HG03558 (cell line): ENCODE results near the gene RGPD4.
"Not testable (repeated sequence)": the region's sequence is repeated elsewhere in the genome, so short reads cannot be mapped to it uniquely, and the experiment has no call there.

ENCODE experiments used
- ATAC-seq: cut with Tn5 transposase; IDR thresholded peaks from one replicate; pipeline ENCODE4 v1.9.1; 2021; ENCODE audit warnings: moderate number of reproducible peaks; ENCODE audit not compliant: unreplicated experiment; ENCODE audit errors: extremely low read depth

Gene RGPD4

GRCh38 chr2:107826749-107827148, at the start of gene RGPD4:
Gene RGPD4 (plus strand): TSS chr2:107826892. CDS start chr2:107827014, 122 bp downstream.
- ATAC-seq = not testable (repeated sequence)

DNA sequence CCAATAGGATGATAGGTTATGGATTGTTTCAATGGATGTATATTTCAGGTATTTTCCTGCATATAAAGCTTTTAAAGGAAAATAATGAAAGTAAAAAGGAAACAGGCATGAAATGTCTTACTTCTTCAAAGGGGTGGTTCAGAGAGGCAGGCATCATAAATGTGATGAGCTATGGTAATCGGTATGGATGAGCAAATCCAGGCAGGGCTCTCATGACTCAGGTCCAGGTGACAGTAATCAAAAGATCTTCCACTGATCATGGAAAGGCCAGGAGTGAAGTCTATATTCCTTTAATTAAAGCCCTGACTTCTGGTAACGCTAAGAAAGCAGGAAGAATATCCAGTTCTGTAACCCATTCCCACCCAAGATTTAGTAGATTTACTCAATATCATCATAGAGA, 48.7 kb upstream of the RGPD4 start:
- no peak for ATAC-seq

DNA sequence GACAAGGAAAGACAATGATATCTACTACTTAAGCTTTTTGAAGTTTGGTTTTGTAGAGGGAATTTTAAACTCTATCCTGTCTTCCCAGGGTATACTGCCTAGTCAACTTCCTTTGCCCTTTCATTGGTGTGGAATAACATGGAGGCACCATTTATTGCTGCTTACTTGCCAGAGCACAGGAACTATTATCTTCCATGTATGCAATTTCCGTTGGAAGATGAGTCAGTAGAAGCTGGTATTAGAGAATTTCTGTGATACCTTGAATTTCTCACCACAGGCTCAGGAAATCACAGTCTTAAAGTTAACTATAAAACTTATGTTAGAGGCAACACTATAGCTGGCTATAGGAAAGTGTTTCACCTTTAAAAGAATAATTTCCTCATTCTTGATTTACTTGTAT, 40.9 kb upstream of the RGPD4 start:
- no peak for ATAC-seq

DNA sequence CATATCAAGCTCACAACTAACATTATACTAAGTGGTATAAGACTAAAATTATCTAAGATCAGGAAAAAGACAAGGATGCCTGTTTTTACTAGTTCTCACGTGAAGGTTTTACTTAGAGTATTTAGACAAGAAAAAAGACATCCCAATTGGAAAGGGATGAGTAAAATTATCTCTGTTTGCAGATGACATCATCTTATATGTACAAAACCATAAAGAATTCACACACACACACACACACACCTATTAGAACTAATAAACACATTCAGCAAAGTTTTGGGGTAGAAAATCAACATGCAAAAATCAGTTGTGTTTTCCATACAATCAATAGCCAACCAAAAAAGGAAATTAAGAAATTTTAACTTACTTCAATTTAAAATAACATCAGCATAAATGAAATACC, 35.9 kb upstream of the RGPD4 start:
- ATAC-seq = no peak

GRCh38 chr2:107801498-107801897, 25.2 kb upstream of the RGPD4 start:
- no peak for ATAC-seq

- ATAC-seq = no peak
Measured at GRCh38 chr2:107804608-107805498, 21.8 kb upstream of the RGPD4 start.

GRCh38 chr2:107806901-107807300, 19.8 kb upstream of the RGPD4 start:
- ATAC-seq = no peak

DNA sequence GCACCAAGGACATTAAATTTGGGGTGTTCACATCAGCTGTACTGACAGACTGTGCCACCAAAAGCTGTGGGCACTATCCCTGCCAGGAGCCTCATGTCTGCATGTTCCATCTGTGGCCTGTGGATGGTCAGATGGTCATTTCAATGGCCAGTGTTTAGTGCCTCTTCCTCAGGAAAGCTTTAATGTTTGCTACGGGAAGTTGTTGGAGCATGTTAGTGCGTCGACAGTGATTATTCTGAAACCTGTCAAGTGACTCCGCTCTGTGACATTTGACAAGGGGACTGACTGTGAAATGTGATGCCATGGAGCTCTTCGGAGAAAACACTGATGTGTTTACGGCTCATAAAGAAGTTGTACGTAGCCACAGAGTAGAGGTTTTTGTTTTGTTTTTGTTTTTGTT, 18.7 kb upstream of the RGPD4 start:
- ATAC-seq = no peak

GRCh38 chr2:107808959-107809358, 17.7 kb upstream of the RGPD4 start:
- no peak for ATAC-seq

GRCh38 chr2:107809835-107810234, 16.9 kb upstream of the RGPD4 start:
- ATAC-seq = no peak

DNA sequence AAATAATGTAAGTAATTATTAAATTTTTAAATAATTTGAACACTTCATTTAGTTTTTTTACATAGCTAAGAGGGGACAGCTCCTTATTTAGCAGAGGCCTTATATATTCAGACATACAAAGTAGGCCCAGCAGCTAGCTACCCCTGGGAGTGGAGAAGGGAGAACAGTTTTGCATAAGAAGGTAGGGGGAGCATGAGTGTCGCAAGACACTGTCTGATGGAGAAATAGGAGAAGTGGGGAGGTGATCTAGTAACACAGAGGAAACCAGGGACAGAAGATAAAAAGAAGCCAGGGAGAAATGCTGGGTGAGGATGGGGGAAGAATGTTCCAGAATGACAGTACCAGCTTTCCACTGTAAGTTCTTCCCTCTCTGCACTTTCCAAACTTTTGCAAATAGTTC, 16.0 kb upstream of the RGPD4 start:
- ATAC-seq = no peak

DNA sequence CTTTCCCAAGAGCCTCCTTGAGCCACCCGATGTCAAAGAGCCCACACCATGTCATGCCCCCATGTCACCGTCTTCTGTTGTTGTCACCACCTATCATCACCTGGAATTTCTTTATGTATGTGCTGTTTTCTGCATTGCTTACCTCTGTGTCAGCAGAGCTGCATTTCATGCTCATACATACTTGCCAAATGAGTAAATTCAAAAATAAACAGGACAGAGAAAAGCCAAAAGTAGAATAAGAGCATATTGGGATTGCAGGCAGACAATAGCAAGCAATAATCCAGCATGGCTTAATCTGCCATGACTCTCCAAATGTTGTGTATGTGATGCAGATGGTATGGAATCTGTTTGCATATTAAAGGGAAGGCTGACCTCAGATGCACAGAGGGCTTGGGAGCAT, 15.3 kb upstream of the RGPD4 start:
- ATAC-seq = no peak

DNA sequence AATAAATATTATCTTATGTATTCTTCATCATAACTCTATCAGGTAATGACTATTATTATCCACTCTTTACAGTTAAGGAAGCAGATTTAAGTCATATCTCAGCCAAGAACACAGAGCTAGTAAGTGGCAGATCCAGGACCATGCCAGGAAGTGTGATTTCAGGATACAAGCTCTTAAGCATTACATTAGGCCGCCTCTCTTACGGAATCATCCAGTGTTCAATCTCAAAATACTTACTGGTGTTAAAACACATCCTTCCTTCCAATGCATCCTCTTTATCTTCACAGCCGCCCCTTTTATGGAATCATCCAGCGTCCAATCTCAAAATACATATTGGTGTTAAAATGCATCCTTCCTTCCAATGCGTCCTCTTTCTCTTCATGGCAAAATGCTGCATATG, 14.7 kb upstream of the RGPD4 start:
- ATAC-seq = no peak

- no peak for ATAC-seq
Measured at GRCh38 chr2:107817378-107817777, 9.3 kb upstream of the RGPD4 start.

DNA sequence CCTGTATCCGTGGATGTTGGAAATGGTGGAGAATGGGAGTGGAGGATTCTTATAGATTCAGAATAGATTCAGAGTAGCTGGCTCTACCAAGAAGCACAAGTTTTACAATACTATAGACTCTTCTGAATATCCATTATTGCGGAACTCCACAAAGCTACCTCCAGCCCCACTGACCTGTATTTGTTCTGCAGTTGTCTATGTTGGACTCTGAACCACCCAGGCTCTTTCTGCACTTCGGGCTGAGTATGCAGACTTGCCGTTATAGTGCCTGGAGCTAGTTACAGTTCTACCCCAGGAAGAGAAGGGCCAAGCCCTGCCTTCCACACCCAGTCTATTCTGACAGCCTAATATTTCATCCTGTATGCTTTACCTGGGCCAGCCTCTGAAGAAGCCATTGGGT, 4.4 kb upstream of the RGPD4 start:
- no peak for ATAC-seq

GRCh38 chr2:107824451-107825205, 2.1 kb upstream of the RGPD4 start:
- ATAC-seq = no peak

GRCh38 chr2:107825206-107825563, 1.5 kb upstream of the RGPD4 start:
- no peak for ATAC-seq

GRCh38 chr2:107829514-107829913, 2.8 kb downstream of the RGPD4 start:
- not testable (repeated sequence) for ATAC-seq

DNA sequence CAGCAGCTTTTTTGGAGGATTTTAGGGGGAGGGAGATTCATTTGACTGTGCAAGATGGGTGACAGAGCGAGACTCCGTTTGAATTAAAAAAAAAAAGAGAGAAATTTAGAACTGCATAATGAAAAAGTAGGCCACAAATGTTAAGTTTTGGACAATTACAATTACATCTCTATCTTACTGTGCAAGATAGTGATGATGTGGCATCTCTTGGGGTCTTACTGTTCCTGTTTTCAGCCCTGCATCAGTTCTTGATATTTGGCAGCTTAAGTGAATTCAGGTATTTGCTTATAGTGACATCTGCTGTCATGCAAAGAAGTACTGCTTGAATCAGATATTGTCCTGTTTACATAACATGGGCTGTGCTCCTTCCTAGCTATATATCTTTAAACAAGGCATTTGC, 6.5 kb downstream of the RGPD4 start:
- not testable (repeated sequence) for ATAC-seq

- not testable (repeated sequence) for ATAC-seq
Measured at GRCh38 chr2:107833618-107834017, 6.9 kb downstream of the RGPD4 start.

GRCh38 chr2:107916121-107916520, 89.4 kb downstream of the RGPD4 start:
- ATAC-seq = not testable (repeated sequence)
